SK-N-MC (cell line): ENCODE data around the gene KRT80.

Experiments
- EZH2 ChIP-seq: fragments of 200-600 bp; sonication (generic); IDR thresholded peaks from one replicate; pipeline ENCODE4 v1.6.1; 2017; ENCODE audit warnings: antibody characterized with exemption
- POLR2AphosphoS5 ChIP-seq: IDR thresholded peaks from 2 replicates; pipeline ENCODE4 v1.6.1; 2012; ENCODE audit warnings: mild to moderate bottlenecking, low read depth, low read length, borderline replicate concordance

DNA sequence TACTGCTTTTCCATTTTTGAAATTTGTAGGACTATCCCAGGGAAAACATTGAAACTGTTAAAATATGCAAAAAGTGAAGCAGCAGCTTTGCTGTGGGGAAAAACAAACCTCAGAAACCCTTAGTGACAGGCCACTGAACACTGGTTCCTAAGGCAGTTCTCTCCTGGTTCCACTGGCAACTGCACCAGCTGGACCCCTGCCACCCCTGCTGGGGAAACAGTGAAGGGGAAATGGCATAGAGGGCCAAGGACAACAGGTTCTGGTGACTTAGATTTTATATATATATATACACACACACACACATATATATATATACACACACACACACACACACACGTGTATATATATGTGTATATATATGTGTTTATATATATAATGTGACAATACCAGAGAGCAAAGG lies 25.0 kb upstream of the KRT80 start:
- TF ChIP-seq POLR2AphosphoS5 (no peak), EZH2 (no peak)
